Left renal pelvis (tissue), 4 donors: Measurements from ENCODE around the gene SLC23A2. TPM values are rescaled to one million over a fixed set of nuclear protein-coding genes. Genes with fewer than 3 reads are reported as not detected.
A peak's percentile ranks its signal among the peaks of the same experiment; 100 is the strongest.
"Not testable (repeated sequence)": the region's sequence is repeated elsewhere in the genome, so short reads cannot be mapped to it uniquely, and the experiment has no call there.

Experiments used
- DNase-seq, 4 donors: peaks; one replicate each; pipeline ENCODE4 v3.0.0-alpha.2; 2013; ENCODE audit warnings: low read depth in 4 of 4, low spot score in 3 of 4
- polyA plus RNA-seq, 4 donors: library from polyadenylated mRNA; unstranded; fragments of 120-200 nt; gene quantifications; one replicate each; pipeline ENCODE4 v1.2.1, GENCODE V29; 2013; ENCODE audit not compliant: insufficient read length in 4 of 4

The SLC23A2 gene
- polyA plus RNA-seq, 4 donors = 21.8 to 31.9 (median 23.1) TPM

DNA sequence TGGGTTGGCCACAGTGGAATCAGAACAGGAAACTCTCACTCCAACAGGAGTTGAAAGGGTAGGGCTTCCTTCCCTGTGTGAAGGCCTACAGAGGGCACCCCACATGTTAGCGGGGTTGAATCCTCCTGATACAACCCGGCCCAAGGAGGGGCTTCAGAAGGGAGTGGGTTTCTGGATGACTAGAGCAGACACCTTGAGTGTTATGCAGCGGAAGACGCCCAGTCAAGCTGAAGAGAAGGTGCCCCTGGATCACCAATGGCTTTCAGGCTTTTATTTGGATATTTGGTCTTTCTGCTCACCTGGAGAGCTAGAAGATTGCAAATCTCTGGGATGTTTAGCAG is 146.8 kb downstream of the SLC23A2 start:
- DNase-seq = no peak

- no peak for DNase-seq
Observed at GRCh38 chr20:4853757-4854560, 147.4 kb downstream of the SLC23A2 start.

DNA sequence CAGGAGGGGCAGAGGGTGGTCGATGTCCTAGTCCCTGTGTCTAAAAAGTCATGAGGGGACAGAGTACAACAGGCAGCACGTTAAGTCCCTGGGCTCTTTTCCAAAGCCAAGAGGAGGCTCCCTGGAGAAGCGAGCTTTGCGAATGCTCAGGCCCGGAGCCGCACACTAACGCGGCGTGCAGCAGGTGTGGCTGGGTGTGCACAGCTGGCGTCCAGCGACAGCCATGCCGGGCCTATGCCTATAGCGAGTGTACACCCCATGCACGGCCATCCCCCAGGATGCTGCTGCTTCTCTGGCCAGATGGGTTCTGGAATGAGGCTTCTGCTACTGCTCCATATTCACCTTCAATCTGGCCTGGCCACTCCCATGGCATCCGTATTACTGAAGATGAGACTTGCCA is 148.3 kb downstream of the SLC23A2 start:
- no peak for DNase-seq

GRCh38 chr20:4850960-4851359 is 150.3 kb downstream of the SLC23A2 start:
- DNase-seq = no peak

DNA sequence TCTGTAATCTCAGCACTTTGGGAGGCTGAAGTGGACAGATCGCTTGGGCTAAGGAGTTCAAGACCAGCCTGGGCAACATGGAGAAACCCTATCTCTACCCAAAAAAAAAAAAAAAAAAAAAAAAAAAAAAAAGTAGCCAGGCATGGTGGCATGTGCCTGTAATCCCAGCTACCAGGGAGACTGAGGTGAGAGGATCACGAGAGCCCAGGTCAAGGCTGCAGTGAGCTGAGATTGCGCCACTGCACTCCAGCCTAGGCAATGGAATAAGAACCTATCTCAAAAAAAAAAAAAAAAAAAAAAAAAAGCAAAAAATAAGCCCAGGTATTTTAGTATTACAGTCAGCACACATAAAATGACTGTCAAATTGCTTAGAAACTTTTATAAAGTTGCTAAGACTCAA is 152.5 kb downstream of the SLC23A2 start:
- not testable (repeated sequence) for DNase-seq

- DNase-seq = no peak
Observed at GRCh38 chr20:4848041-4848440, 153.3 kb downstream of the SLC23A2 start.

- DNase-seq = no peak
Observed at GRCh38 chr20:4846821-4847220, 154.5 kb downstream of the SLC23A2 start.

GRCh38 chr20:4844751-4845465 is 156.4 kb downstream of the SLC23A2 start:
- no peak for DNase-seq

- DNase-seq = no peak
Observed at GRCh38 chr20:4844325-4844724, 157.0 kb downstream of the SLC23A2 start.

DNA sequence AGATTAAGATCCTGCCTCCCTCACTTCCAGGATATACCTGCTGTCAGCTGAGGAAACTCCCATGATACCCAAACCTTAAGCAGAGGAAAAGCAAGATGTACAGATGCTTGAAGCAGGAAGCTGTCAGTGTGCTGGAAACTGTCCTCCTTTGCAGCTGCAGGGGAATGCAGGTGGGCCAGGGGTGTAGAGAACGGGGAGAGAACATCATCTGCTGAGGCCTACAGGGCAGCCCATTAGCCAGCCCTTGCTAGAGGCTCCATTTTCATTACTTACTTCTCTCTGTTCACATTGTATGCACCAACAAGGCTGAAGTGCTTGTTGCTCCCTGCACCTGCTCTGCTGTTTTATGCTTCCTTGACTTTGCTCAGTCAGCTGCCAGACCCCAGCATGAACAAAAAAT is 160.5 kb downstream of the SLC23A2 start:
- DNase-seq = no peak

GRCh38 chr20:4838526-4838925 is 162.8 kb downstream of the SLC23A2 start:
- DNase-seq = no peak

GRCh38 chr20:4837760-4838159 is 163.6 kb downstream of the SLC23A2 start:
- DNase-seq = no peak

GRCh38 chr20:4836935-4837334 is 164.4 kb downstream of the SLC23A2 start:
- DNase-seq = no peak

DNA sequence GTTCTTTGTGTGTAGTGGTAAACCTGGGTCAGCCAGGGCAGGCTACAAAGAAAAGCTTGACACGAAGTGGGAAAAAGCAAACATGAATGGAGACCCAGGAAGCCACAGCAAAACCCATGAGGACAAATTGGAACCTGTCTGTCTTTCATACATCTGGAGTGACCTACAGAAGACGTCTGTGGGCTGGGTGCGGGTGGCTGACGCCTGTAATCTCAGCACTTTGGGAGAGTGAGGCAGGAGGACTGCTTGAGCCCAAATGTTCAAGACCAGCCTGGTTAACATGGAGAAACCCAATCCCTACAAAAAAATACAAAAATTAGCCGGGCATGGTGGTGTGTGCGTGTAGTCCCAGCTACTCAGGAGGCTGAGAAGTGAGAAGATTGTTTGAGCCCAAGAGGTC is 164.8 kb downstream of the SLC23A2 start:
- no peak for DNase-seq

- peak in 2 of 4 donors; percentile 37 to 59 for DNase-seq
Observed at GRCh38 chr20:4835244-4836177, 165.8 kb downstream of the SLC23A2 start.

DNA sequence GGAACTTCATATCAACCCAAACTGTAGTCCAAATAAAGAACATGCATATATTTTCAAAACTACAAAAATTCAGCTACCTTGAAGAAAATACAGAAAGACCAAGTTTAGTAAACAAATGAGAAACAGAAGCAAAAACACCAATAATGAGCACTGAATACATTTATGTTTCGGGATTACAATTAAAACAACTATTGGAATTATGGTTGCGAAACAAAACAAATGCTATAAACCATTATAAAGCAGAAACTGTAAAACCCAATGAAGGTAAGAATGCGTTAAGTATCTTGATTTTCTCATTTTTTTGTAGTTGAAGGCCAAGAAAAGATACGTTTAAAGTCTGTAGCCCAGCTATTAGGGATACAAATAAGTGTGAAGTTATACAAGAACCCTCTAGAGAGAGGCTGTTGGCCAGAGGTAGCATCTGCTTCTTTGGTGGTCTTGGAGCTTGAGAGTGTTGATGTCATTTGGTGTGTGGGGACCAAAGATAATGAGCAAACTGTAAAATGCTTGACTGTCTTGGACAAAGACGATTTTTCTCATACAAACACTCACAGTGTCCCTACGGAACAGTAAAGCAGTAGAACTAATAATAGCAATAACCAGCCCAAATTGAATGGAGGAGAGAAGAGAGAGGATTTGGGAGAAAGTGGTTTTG is 168.1 kb downstream of the SLC23A2 start:
- no peak for DNase-seq

GRCh38 chr20:4832469-4832868 is 168.8 kb downstream of the SLC23A2 start:
- DNase-seq = no peak

DNA sequence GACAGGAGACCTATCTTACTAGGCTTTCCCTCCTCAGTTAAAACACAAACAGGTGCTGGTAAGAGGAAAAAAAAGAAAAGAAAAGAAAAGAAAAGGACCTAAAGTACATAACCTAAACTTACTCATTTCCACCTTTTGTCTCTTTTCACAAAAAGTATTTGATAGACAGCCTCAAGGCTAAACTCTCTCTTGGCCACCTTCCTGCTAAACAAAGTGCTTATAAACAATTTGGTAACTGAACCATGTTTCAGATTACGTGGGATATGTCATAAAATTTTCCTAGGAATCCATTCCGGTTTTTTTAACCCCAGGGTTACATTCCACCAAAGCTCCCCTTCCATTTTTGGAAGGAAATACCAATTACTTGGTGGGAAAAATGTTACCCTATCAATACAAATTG is 170.6 kb downstream of the SLC23A2 start:
- DNase-seq = no peak

GRCh38 chr20:4830259-4830658 is 171.1 kb downstream of the SLC23A2 start:
- no peak for DNase-seq

DNA sequence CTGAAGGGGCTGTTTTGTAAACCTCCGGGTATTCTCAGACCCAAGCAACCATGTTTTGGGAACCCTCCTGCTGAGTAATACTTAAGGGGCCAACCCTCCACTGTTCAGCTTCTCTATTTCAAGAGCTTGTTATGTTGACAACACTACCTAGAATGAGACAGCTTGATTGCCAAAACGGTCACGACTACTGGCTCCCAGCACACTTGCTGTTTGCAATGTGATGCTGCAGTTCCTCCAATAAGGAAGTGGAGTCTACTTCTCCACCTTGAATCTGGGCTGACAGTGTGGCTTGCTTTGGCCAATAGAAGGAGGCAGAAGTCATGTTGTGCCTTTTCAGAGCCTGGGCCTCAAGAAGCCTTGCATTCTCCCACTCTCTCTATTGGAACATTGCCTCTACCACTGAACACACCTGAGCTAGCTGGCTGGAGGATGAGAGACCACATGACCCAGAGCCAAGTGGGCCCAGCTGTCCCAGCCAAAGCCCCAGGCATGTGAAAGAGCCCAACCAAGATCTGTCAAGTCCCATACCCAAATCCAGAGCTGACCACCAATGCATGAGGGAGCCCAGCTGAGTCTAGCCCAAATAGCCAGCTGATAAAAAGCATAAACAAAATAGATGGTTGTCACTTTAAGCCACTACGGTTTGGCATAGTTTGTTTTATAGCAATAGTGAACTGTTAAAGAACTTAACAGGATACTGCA is 171.6 kb downstream of the SLC23A2 start:
- no peak for DNase-seq
